SK-N-MC (cell line): ENCODE results near the gene SBNO1.

Experiments used
- EZH2 ChIP-seq: fragments of 200-600 bp; sonication (generic); IDR thresholded peaks from one replicate; pipeline ENCODE4 v1.6.1; 2017; ENCODE audit warnings: antibody characterized with exemption
- FOXP2 ChIP-seq: optimal IDR thresholded peaks from 2 replicates; pipeline ENCODE3; 2011; ENCODE audit warnings: mild to moderate bottlenecking, moderate library complexity; ENCODE audit not compliant: insufficient read depth; ENCODE audit errors: extremely low read length, control extremely low read depth
- POLR2AphosphoS5 ChIP-seq: IDR thresholded peaks from 2 replicates; pipeline ENCODE4 v1.6.1; 2012; ENCODE audit warnings: mild to moderate bottlenecking, low read depth, low read length, borderline replicate concordance

DNA sequence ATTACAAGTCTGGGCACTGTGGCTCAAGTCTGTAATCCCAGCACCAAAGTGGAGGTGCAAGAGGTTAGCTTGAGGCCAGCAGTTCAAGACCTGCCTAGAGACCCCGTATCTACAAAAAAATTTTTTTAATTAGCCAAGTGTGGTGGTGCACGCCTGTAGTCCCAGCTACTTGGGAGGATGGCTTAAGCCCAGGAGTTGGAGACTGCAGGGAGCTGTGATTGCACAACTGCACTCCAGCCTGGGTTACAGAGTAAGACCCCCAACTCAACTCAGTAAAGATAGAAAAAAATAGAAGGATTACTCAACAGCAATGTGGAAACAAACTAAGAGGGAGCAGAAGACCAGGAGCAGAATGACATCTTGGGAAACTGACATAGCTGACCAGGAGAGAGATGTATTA, 13.3 kb downstream of the SBNO1 start:
- TF ChIP-seq EZH2 (no peak), POLR2AphosphoS5 (no peak), FOXP2 (no peak)
